ENCODE measurements around the gene TOMM5.

The TOMM5 gene

DNA sequence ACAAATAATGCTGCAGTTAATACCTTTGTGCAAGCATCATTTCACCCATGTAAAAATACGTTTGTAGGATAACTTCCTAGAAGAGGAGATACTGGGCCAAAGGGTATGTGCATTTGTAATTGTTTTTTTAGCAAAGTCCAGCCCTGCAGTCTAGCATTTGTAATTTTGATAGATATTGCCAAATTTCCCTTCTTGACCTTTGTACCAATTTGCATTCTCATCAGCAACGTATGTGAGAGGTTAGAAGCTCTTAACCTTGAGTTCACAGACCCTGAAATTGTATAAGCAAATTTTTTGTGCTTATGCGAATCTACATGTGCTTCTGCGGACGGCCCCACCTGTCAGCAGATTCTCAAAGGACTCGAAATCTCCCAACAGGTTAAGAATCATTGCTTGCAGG is 18.6 kb upstream of the TOMM5 start:
- no peak overlapping the region for H3K4me2 ChIP-seq
- no peaks in the 10 kb centered on the region for H3K27me3 ChIP-seq (ENCODE audit: insufficient read depth, low read depth)
- H3K9ac ChIP-seq = no peak overlapping the region

DNA sequence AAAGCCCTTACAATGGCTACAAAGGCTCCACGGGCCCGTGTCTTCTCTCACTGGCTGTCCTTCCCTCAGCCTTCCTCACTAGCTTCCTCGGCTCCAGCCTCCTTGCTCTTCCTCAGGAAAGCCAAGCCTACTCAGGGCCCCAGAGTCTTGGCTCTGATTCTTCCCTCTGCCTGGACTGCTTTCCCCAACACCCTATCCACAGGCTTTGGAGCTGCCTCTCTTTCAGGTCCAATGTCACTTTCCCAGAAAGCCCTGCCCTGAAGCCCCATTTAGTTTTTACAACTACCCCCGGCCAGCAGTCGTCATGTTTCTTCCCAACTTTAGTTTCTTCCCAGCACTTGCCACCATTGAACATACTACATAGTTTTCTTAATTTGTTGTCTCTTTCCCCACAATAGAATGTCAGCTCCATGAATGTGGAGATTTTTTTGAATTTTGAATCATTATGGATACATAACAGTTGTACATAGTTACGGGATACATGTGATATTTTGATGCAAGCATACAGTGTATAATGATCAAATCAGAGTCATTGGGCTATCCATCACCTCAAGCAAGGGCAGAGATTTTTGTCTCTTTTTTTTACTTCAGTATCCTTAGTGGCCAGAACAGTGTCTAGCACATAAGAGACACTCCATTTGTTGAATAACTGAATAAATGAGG is 17.5 kb upstream of the TOMM5 start:
- TF ChIP-seq, protein P1, sequence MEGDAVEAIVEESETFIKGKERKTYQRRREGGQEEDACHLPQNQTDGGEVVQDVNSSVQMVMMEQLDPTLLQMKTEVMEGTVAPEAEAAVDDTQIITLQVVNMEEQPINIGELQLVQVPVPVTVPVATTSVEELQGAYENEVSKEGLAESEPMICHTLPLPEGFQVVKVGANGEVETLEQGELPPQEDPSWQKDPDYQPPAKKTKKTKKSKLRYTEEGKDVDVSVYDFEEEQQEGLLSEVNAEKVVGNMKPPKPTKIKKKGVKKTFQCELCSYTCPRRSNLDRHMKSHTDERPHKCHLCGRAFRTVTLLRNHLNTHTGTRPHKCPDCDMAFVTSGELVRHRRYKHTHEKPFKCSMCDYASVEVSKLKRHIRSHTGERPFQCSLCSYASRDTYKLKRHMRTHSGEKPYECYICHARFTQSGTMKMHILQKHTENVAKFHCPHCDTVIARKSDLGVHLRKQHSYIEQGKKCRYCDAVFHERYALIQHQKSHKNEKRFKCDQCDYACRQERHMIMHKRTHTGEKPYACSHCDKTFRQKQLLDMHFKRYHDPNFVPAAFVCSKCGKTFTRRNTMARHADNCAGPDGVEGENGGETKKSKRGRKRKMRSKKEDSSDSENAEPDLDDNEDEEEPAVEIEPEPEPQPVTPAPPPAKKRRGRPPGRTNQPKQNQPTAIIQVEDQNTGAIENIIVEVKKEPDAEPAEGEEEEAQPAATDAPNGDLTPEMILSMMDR (conservative IDR thresholded peaks at IDR 0.05; ENCODE audit: low read depth, low read length) = no peak
- H3K4me2 ChIP-seq = no peak overlapping the region
- H3K4me3 ChIP-seq (IDR thresholded peaks at IDR 0.05; ENCODE audit: insufficient read depth, low read depth, low read length) = no peak overlapping the region
- H3K4me1 ChIP-seq (ENCODE audit: low read depth, poor library complexity, severe bottlenecking) = no peaks in the 10 kb centered on the region
- H2AFZ ChIP-seq (ENCODE audit: low read depth) = no peak overlapping the region
- H4K20me1 ChIP-seq (ENCODE audit: insufficient read depth) = no peaks in the 10 kb centered on the region
- no peaks in the 10 kb centered on the region for H3K27me3 ChIP-seq (ENCODE audit: insufficient read depth, low read depth)
- no peaks in the 10 kb centered on the region for H3K36me3 ChIP-seq (ENCODE audit: insufficient read depth)
- no peak overlapping the region for H3K27ac ChIP-seq
- no peaks in the 10 kb centered on the region for H3K79me2 ChIP-seq (ENCODE audit: insufficient read depth, low read depth)
- no peak overlapping the region for H3K9ac ChIP-seq

More for the DNA sequence above, 18.6 kb upstream of the TOMM5 start:
- no peaks in the 10 kb centered on the region for H3K36me3 ChIP-seq (ENCODE audit: insufficient read depth)
- no peaks in the 10 kb centered on the region for H3K4me1 ChIP-seq (ENCODE audit: low read depth, poor library complexity, severe bottlenecking)
- TF ChIP-seq, protein P1 (conservative IDR thresholded peaks at IDR 0.05; ENCODE audit: low read depth, low read length) = no peak
- no peak overlapping the region for H3K27ac ChIP-seq
- no peak overlapping the region for H3K4me3 ChIP-seq (IDR thresholded peaks at IDR 0.05; ENCODE audit: insufficient read depth, low read depth, low read length)
- no peaks in the 10 kb centered on the region for H3K79me2 ChIP-seq (ENCODE audit: insufficient read depth, low read depth)
- H2AFZ ChIP-seq (ENCODE audit: low read depth) = no peak overlapping the region
- H4K20me1 ChIP-seq (ENCODE audit: insufficient read depth) = no peaks in the 10 kb centered on the region

DNA sequence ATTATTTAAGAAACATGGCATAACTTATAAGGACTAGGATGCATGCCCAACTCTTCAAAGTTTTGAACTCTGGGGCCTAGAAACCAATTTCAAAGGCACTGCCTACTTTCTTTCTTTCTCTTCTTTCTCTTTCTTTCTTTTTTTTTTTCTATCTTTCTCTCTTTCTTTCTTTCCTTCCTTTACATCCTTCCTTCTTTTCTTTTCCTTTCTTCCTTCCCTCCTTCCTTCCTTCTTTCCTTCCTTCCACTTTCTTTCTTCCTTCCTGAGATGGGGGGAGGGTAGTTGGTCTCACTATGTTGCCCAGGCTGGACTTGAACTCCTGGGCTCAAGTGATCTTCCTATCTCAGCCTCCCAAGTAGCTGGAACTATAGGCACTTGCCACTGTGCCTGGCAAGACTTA is 15.9 kb upstream of the TOMM5 start:
- TF ChIP-seq, protein P1 (conservative IDR thresholded peaks at IDR 0.05; ENCODE audit: low read depth, low read length) = no peak
- no peak overlapping the region for H3K27ac ChIP-seq
- H3K79me2 ChIP-seq (ENCODE audit: insufficient read depth, low read depth) = no peaks in the 10 kb centered on the region
- H3K4me1 ChIP-seq (ENCODE audit: low read depth, poor library complexity, severe bottlenecking) = no peaks in the 10 kb centered on the region
- H3K36me3 ChIP-seq (ENCODE audit: insufficient read depth) = no peaks in the 10 kb centered on the region
- no peak overlapping the region for H2AFZ ChIP-seq (ENCODE audit: low read depth)
- H4K20me1 ChIP-seq (ENCODE audit: insufficient read depth) = no peaks in the 10 kb centered on the region
- no peak overlapping the region for H3K4me3 ChIP-seq (IDR thresholded peaks at IDR 0.05; ENCODE audit: insufficient read depth, low read depth, low read length)
- no peaks in the 10 kb centered on the region for H3K27me3 ChIP-seq (ENCODE audit: insufficient read depth, low read depth)
- H3K4me2 ChIP-seq = no peak overlapping the region
- no peak overlapping the region for H3K9ac ChIP-seq

DNA sequence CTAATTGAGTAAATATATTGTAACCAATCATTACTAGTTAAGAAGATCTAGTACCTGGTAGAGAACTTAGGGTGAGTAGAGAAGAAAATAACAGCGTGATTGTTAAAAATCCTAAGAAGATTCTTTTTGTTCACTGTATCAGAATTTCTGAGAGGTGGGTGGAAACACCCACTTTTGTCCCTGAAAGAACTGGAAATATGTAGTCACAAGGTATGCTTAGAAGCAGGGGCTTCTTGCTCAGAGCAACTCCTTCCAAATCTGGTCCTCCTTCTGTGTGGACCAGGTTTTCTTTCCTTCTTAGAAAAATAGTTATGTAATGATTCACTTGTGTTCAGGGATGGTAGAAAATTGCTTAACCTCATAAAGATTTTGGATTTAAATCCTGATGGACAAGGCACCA is 11.9 kb upstream of the TOMM5 start:
- Histone ChIP-seq H2AFZ (ENCODE audit: low read depth) (no peak overlapping the region), H4K20me1 (ENCODE audit: insufficient read depth) (no peaks in the 10 kb centered on the region), H3K27ac (no peak overlapping the region), H3K36me3 (ENCODE audit: insufficient read depth) (no peaks in the 10 kb centered on the region), H3K4me1 (ENCODE audit: low read depth, poor library complexity, severe bottlenecking) (no peaks in the 10 kb centered on the region), H3K27me3 (ENCODE audit: insufficient read depth, low read depth) (no peaks in the 10 kb centered on the region), H3K79me2 (ENCODE audit: insufficient read depth, low read depth) (no peaks in the 10 kb centered on the region), H3K4me3 (IDR thresholded peaks at IDR 0.05; ENCODE audit: insufficient read depth, low read depth, low read length) (no peak overlapping the region), H3K4me2 (no peak overlapping the region), H3K9ac (no peak overlapping the region)
- TF ChIP-seq, protein P1 (conservative IDR thresholded peaks at IDR 0.05; ENCODE audit: low read depth, low read length) = no peak
